ENCODE data around the gene GPI.

- no peak for TF ChIP-seq POLR2A (IDR thresholded peaks at IDR 0.05; ENCODE audit: low read depth, low read length)
- TF ChIP-seq PAX5 (IDR thresholded peaks at IDR 0.05; ENCODE audit: insufficient read depth, low read length, severe bottlenecking): no peak
- TF ChIP-seq POU2F2 (IDR thresholded peaks at IDR 0.05; ENCODE audit: low read depth, low read length): no peak
- no peak for TF ChIP-seq SPI1 (IDR thresholded peaks at IDR 0.05; ENCODE audit: low read depth, low read length)
- TF ChIP-seq TAF1 (IDR thresholded peaks at IDR 0.05; ENCODE audit: low read depth, low read length): no peak
Observed at GRCh38 chr19:34426096-34426661, 61.2 kb downstream of the GPI start.

Measured in GM12891 (cell line).